Measurements from ENCODE around the gene VAV3.

- TF ChIP-seq EZH2 (IDR thresholded peaks at IDR 0.05; ENCODE audit: insufficient read depth, poor library complexity, severe bottlenecking) = no peak
- no peak for TF ChIP-seq EZH2phosphoT487 (IDR thresholded peaks at IDR 0.05; ENCODE audit: insufficient read depth, low read depth)
Observed at GRCh38 chr1:107830526-107830925, 134.5 kb downstream of the VAV3 start.
